ENCODE measurements around the gene CTSO. TPM values are rescaled to one million over a fixed set of nuclear protein-coding genes. Genes with fewer than 3 reads are reported as not detected.
"Not testable (repeated sequence)": the region's sequence is repeated elsewhere in the genome, so short reads cannot be mapped to it uniquely, and the experiment has no call there.

CTSO gene
- total RNA-seq, 1 experiment from 2014 or later = 7.3 TPM

- no peaks in the 10 kb centered on the region for H3K9me3 Mint-ChIP-seq (ENCODE audit: low read depth, unreplicated experiment)
- no peaks in the 10 kb centered on the region for H3K36me3 Mint-ChIP-seq (ENCODE audit: insufficient read depth, unreplicated experiment)
- H3K4me1 Mint-ChIP-seq (ENCODE audit: low read depth, unreplicated experiment) = peaks cover 9% of the 10 kb centered on the region
- no TSS peak for BruUV-seq (replicated peaks)
- intact Hi-C loops (cut with micrococcal nuclease; ENCODE audit: unreplicated experiment) = no loop called here
- no peak overlapping the region for H3K27ac Mint-ChIP-seq (ENCODE audit: unreplicated experiment)
- no peaks in the 10 kb centered on the region for H3K27me3 Mint-ChIP-seq (ENCODE audit: unreplicated experiment)
- CTCF ChIA-PET = no interaction called here
- TF ChIP-seq, protein P1, sequence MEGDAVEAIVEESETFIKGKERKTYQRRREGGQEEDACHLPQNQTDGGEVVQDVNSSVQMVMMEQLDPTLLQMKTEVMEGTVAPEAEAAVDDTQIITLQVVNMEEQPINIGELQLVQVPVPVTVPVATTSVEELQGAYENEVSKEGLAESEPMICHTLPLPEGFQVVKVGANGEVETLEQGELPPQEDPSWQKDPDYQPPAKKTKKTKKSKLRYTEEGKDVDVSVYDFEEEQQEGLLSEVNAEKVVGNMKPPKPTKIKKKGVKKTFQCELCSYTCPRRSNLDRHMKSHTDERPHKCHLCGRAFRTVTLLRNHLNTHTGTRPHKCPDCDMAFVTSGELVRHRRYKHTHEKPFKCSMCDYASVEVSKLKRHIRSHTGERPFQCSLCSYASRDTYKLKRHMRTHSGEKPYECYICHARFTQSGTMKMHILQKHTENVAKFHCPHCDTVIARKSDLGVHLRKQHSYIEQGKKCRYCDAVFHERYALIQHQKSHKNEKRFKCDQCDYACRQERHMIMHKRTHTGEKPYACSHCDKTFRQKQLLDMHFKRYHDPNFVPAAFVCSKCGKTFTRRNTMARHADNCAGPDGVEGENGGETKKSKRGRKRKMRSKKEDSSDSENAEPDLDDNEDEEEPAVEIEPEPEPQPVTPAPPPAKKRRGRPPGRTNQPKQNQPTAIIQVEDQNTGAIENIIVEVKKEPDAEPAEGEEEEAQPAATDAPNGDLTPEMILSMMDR (IDR thresholded peaks at IDR 0.05; ENCODE audit: unreplicated experiment) = no peak
- no peak for DNase-seq
- no peak overlapping the region for H3K4me3 Mint-ChIP-seq (ENCODE audit: low read depth, unreplicated experiment)
Measured at GRCh38 chr4:155899891-155900290, 53.8 kb downstream of the CTSO start.

DNA sequence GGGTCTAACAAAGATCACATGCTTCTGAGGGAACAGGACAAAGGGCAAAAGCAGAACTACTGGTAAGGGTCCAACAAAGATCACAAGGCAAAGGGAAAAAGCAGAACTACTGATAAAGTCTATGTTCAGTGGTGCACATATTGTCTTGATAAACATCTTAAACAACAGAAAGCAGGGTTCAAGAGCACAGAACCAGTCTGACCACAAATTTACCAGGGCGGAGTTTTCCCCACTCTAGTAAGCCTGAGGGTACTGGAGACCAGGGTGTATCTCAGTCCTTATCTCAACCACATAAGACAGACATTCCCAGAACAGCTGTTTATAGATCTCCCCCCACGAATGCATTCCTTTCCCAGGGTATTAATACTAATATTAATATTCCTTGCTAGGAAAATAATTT is 55.3 kb downstream of the CTSO start:
- CTCF ChIA-PET; H3K9me3 Mint-ChIP-seq (ENCODE audit: low read depth, unreplicated experiment); DNase-seq: not testable (repeated sequence)

DNA sequence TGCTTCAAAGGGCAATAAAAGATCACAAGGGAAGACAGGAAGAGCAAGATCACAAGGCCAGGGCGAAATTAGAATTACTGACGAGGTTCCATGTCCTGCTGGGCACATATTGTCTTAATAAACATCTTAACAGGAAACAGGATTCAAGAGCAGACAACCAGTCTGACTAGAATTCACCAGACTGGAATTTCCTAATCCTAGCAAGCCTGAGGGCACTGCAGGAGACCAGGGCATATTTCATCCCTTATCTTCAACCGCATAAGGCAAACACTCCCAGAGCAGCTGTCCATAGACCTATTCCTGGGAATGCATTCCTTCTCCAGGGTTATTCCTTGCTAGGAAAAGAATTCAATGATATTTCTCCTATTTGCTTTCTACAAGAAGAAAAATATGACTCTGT is 62.6 kb downstream of the CTSO start:
- Mint-ChIP-seq H3K27ac (ENCODE audit: unreplicated experiment) (no peak overlapping the region), H3K4me1 (ENCODE audit: low read depth, unreplicated experiment) (peaks cover 21% of the 10 kb centered on the region), H3K4me3 (ENCODE audit: low read depth, unreplicated experiment) (no peak overlapping the region), H3K27me3 (ENCODE audit: unreplicated experiment) (no peaks in the 10 kb centered on the region), H3K9me3 (ENCODE audit: low read depth, unreplicated experiment) (no peaks in the 10 kb centered on the region), H3K36me3 (ENCODE audit: insufficient read depth, unreplicated experiment) (no peaks in the 10 kb centered on the region)
- no TSS peak for BruUV-seq (replicated peaks)
- DNase-seq = peak; percentile 13
- intact Hi-C loops (cut with micrococcal nuclease; ENCODE audit: unreplicated experiment) = no loop called here
- CTCF ChIA-PET = no interaction called here
- TF ChIP-seq, protein P1 (IDR thresholded peaks at IDR 0.05; ENCODE audit: unreplicated experiment) = no peak

More for the DNA sequence above, 55.3 kb downstream of the CTSO start:
- H3K27ac Mint-ChIP-seq (ENCODE audit: unreplicated experiment); H3K4me3 Mint-ChIP-seq (ENCODE audit: low read depth, unreplicated experiment); H3K27me3 Mint-ChIP-seq (ENCODE audit: unreplicated experiment); H3K36me3 Mint-ChIP-seq (ENCODE audit: insufficient read depth, unreplicated experiment); BruUV-seq (replicated peaks); intact Hi-C loops (cut with micrococcal nuclease; ENCODE audit: unreplicated experiment); H3K4me1 Mint-ChIP-seq (ENCODE audit: low read depth, unreplicated experiment): not testable (repeated sequence)

DNA sequence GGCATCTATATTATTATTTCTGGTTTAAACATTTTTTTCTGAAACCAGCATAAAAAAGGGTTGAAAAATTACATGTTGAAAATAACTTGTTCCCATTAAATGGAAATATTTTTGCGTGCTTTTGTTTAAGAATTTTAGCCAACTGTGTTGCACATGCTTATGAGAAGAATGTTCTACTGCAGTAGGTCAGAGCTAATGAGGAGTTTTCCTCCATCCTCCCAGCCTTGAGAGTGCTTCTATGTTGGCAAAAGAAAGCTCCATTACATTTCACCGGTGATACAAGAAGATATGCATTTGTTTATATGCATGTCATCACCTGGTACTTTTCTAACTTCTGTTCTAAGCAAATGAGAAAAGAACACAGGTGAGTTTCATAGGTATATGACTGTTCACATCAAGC is 63.7 kb downstream of the CTSO start:
- peaks cover 21% of the 10 kb centered on the region for H3K4me1 Mint-ChIP-seq (ENCODE audit: low read depth, unreplicated experiment)
- peak overlapping the region; percentile 74 for H3K27ac Mint-ChIP-seq (ENCODE audit: unreplicated experiment)
- DNase-seq = no peak
- no peaks in the 10 kb centered on the region for H3K36me3 Mint-ChIP-seq (ENCODE audit: insufficient read depth, unreplicated experiment)
- no peaks in the 10 kb centered on the region for H3K27me3 Mint-ChIP-seq (ENCODE audit: unreplicated experiment)
- CTCF ChIA-PET = interaction anchor here (1.3 kb wide), 1 partner anchor 63 kb away, joined by 4 read pairs; the partner anchor contains the start of gene CTSO
- intact Hi-C loops (cut with micrococcal nuclease; ENCODE audit: unreplicated experiment) = no loop called here
- no TSS peak for BruUV-seq (replicated peaks)
- H3K9me3 Mint-ChIP-seq (ENCODE audit: low read depth, unreplicated experiment) = no peaks in the 10 kb centered on the region
- TF ChIP-seq, protein P1 (IDR thresholded peaks at IDR 0.05; ENCODE audit: unreplicated experiment) = no peak
- H3K4me3 Mint-ChIP-seq (ENCODE audit: low read depth, unreplicated experiment) = no peak overlapping the region

DNA sequence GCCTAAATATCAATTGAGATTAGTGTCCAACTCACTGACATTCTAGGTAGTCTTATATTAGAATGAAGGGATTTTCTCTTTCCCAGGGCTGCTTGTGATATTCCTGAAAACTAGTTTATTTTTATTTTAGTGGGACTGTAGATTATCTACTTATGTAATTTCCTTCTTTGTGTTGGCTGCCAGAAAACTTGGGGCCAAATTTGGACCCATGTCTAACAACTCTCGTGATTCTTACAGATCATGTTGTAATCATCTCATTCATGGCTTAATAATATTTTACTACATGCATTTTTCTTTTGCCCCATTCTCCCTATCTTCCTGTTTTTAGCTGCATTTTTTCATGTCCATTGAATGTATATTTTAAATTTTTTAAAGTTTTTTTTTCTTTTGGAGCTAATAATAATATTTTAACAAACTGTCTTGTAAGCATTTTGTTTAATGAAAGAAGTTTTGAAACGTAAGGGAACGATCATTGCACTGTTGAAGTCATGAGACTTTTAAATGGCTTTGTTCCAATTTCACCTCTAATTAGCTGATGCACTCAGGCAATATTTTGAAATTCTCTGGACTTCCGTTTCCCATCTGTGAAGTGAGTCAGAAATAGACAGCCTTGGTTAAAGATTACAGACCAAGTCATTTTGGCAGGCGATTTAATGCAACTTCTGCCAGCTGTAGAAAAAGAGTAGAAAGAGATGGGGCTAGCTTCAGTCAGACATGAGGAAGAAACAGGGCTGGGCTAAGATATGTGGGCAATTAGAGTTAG is 64.5 kb downstream of the CTSO start:
- Mint-ChIP-seq H3K9me3 (ENCODE audit: low read depth, unreplicated experiment) (no peaks in the 10 kb centered on the region), H3K27me3 (ENCODE audit: unreplicated experiment) (no peaks in the 10 kb centered on the region)
- peak; percentile 9 for DNase-seq

More for the DNA sequence above, 64.5 kb downstream of the CTSO start:
- no peak overlapping the region for H3K4me3 Mint-ChIP-seq (ENCODE audit: low read depth, unreplicated experiment)
- TF ChIP-seq, protein P1 (IDR thresholded peaks at IDR 0.05; ENCODE audit: unreplicated experiment) = no peak
- intact Hi-C loops (cut with micrococcal nuclease; ENCODE audit: unreplicated experiment) = no loop called here
- peaks cover 21% of the 10 kb centered on the region for H3K4me1 Mint-ChIP-seq (ENCODE audit: low read depth, unreplicated experiment)
- CTCF ChIA-PET = interaction anchor here (0.7 to 1.3 kb wide), 2 partner anchors 34 to 64 kb away, joined by 3 to 4 read pairs; partner anchors contain the start of gene CTSO
- H3K36me3 Mint-ChIP-seq (ENCODE audit: insufficient read depth, unreplicated experiment) = no peaks in the 10 kb centered on the region
- H3K27ac Mint-ChIP-seq (ENCODE audit: unreplicated experiment) = peak overlapping the region; percentile 74
- no TSS peak for BruUV-seq (replicated peaks)

Data from Calu3 (cell line).